Body of pancreas (tissue), 4 donors: Measurements from ENCODE around the gene MGAM2.

Experiments
- POLR2A ChIP-seq, 3 donors: fragments of 450-650 bp; IDR thresholded peaks; one replicate each; pipeline ENCODE4 v1.6.1; 2016; ENCODE audit warnings: antibody characterized with exemption in 3 of 3, mild to moderate bottlenecking in 2 of 3
- TF ChIP-seq, protein P1 (sequence below), 7 experiments: fragments of 450-650 bp in 4 of 7; fragments of 200-600 bp in 3 of 7; sonication (generic) in 3 of 7; IDR thresholded peaks; one replicate each; pipeline ENCODE4 v1.5.1; 2016 to 2019; ENCODE audit warnings: antibody characterized with exemption in 7 of 7

- TF ChIP-seq, protein P1, sequence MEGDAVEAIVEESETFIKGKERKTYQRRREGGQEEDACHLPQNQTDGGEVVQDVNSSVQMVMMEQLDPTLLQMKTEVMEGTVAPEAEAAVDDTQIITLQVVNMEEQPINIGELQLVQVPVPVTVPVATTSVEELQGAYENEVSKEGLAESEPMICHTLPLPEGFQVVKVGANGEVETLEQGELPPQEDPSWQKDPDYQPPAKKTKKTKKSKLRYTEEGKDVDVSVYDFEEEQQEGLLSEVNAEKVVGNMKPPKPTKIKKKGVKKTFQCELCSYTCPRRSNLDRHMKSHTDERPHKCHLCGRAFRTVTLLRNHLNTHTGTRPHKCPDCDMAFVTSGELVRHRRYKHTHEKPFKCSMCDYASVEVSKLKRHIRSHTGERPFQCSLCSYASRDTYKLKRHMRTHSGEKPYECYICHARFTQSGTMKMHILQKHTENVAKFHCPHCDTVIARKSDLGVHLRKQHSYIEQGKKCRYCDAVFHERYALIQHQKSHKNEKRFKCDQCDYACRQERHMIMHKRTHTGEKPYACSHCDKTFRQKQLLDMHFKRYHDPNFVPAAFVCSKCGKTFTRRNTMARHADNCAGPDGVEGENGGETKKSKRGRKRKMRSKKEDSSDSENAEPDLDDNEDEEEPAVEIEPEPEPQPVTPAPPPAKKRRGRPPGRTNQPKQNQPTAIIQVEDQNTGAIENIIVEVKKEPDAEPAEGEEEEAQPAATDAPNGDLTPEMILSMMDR (IDR thresholded peaks at IDR 0.05): peak in 5 of 7 experiments; percentile 23 to 53 (median 46)
- TF ChIP-seq POLR2A (IDR thresholded peaks at IDR 0.05): no peak
These were observed 41.9 kb downstream of the MGAM2 start for GRCh38 chr7:142153400-142153799.
